Measurements from ENCODE around the gene MKLN1.
"Not testable (repeated sequence)": the region's sequence is repeated elsewhere in the genome, so short reads cannot be mapped to it uniquely, and the experiment has no call there.

The MKLN1 gene

DNA sequence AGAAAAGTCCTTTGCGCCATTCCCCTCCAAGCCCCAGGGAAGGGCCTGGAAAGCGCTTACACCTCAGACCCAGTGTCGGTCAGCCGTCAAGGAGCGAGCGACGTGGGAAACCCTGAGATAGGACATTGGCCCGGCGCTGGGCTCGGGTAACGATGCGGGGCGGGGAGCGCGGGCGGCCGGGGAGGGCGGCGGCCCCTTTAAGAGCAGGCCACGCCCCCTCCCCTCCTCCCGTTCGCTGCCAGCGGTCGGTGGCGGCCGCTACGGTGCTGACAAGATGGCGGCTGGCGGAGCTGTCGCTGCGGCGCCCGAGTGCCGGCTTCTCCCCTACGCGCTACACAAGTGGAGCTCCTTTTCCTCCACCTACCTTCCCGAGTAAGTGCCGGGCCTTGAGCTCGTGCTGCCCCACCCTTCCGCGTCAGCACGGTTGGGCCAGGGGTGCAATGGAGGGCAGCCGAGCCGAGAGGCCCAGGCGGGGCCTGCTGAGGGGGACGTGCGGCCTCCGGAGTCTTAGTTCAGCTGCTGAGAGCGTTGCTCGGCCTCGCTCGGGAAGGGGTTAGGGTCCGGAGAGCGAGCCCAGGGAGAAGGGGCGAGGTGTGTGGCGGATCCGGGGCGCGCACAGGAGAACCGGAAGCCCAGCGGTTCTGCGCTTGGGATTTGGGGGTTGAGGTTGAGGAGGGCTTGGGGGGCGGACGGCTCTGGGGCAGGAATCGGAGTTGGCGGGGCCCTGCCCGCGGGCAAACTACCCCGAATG, at the start of gene MKLN1:
Gene MKLN1 (plus strand): TSS at position 251 of the 751 bp plus-strand sequence. CDS start 24 bp downstream, at position 275.
- in situ Hi-C loops (cut with MboI; ENCODE audit: low sequenced_read_pairs) = no loop called here

DNA sequence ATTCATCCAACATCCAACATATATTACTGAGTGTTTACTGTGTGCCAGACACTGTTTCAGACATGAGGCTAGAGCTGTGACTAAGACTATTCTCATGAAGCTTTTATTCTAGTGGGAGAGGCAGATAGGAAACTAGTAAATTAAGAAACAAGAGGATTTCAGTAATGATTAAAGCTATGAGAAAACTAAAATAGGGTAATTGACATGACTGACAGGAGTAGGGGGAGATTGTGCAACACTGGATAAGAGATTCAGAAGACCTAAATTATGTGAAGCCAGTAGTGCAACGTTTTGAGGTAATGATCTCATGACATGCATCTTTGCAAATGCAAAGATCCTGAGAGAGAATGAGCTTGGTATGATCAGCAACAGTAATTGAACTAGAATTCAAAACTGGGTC, 48.6 kb upstream of the MKLN1 start:
- in situ Hi-C loops (cut with MboI; ENCODE audit: low sequenced_read_pairs) = no loop called here

DNA sequence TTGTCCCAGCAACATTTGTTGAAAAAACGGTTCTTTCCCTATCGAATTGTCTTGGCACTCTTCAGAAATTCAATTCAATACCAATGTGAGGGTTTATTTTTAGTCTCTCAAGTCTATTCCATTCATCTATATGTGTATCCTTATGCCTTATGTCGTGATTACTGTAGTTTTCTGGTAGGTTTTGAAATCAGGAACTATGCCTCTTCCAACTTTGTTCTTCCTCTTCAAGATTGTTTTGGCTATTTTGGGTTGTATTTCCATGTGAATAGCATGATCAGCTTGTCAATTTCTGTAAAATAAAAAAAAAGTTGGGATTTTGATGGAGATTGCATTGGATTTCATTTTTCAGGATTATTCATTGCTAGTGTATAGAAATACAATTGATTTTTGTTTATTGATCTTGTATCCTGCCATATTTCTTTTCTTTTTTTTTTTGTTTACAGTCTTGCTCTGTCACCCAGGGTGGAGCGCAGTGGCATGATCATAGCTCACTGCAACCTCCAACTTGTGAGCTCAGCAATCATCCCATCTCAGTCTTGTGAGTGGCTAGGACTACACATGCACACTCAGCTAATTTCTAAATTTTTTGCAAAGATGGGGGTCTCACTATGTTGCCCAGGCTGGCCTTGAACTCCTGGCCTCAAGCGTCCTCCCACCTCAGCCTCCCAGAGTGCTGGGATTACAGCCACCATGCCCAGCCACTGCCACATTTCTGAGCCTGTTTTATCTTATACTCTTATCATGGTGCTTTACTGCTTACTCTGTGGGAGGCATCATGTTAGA, 46.2 kb upstream of the MKLN1 start:
- in situ Hi-C loops (cut with MboI; ENCODE audit: low sequenced_read_pairs) = no loop called here

DNA sequence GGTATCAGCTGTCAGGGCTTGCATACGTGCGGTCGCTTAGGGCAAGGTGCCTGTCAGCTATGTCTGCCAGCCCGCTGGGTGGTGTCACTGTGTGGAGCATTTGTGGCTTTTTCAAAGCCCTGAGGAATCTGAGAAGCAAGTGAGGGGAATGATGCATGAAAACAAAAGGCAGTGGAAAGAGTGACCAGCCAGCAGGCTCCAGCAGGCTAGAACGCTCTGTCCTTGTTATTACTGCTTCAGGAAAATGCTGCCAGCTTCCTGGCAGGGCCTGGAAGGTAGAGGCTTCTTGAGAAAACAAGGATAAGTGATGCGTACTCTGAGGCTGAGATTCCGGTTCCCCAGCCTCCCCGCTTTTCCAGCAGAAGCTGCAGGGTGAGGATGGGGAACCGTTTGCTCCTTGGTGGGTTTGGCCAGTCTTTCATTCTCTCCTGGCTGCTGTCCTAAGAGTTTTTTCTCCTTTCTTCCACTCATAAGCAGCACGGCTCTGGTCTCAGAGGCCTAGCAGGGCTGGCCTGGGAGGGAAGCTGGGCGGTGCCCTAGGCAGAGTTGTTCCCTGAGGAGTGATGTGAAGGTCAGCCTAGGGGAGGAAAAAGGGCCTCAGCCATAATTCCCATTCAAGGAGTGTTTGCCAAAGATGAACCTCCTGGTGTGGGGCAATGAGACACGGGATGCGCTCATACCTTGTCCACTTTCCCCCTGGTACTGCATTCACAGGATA, 42.8 kb upstream of the MKLN1 start:
- in situ Hi-C loops (cut with MboI; ENCODE audit: low sequenced_read_pairs) = no loop called here

DNA sequence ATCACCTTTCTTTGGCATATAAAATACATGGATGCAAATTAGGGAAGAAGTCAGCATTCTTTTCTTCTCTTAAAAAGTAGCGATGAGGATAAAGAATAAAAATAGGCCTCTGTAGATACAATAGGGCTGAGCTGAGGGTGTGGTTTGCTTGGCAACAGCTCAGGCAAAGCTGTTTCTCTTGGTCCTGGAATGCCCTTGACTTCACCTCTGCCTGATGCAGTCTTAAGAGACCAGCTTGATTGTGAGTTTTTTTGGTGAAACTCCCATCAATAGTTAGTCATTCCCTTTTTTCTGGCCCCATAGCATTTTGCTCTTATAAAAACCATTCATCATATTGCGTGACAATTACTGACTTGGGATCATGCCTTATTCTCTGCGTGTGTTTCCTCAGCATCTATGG, 42.1 kb upstream of the MKLN1 start:
- in situ Hi-C loops (cut with MboI; ENCODE audit: low sequenced_read_pairs) = no loop called here

DNA sequence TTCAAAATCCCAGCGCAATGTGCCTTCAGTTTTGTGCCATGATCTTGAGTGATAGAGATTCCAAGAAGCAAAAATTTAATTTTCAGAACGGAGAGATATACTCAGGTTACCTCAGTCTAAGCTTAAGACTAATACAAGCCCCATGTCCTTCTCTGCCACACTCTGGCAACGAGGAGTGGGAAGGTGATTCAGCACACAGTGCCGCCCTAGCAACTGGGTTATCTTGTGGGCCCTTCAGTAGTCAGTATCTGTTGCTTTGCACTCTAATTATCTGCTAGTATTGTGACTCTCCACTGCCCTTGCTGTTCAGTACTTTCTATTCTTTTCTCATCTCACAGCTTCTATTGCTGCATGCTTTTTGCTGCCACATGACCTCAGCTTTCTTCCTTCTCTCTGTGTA, 39.2 kb upstream of the MKLN1 start:
- in situ Hi-C loops (cut with MboI; ENCODE audit: low sequenced_read_pairs) = no loop called here

DNA sequence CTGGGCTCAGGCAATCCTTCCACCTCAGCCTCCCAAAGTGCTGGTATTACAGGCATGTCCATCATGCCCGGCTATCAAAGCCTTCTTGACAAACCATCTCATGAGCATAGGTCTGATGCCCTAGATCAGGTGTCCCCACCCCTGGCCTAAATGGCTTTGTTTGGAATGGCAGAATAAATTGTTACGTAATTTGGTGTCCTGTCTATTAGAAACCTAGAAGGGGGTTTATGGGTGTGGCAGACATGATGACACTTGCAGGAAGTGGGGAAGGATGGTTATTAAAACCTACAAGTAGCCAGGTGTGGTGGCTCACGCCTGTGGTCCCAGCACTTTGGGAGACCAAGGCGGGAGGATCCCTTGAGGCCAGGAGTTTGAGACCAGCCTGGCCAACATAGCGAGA, 38.6 kb upstream of the MKLN1 start:
- in situ Hi-C loops (cut with MboI; ENCODE audit: low sequenced_read_pairs) = no loop called here

DNA sequence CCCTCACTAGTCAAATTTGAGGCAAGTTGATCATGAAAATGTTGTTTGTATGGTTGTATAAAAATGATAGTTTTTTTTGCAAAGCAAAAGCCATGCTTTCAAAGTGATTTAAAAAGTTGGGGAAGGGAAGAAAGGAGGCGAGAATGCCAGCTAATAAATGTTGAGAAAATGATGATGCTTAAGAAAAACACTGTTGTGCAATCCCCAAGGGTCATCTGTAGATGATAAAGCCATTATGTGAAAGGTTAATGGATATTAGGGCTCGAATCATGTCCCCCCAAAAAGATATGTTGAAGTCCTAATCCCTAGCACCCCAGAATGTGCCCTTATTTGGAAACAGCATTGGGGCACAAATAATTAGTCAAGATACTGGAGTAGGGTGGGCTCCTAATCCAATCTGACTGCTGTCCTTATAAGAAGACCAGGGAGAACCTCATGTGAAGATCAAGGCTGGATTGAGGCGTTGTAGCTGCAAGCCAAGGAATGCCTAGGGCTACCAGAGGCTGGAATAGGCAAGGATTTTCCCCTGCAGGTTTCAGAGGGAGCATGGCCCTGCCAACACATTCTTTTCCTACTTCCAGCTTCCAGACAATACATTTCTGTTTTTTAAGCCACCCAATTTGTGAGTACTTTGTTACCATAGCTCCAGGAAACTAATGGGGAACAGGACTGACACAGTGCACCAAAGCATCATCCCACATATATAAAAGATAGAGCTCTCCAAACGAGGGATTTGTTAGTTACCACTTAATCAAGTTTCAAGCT, 35.4 kb upstream of the MKLN1 start:
- in situ Hi-C loops (cut with MboI; ENCODE audit: low sequenced_read_pairs) = no loop called here

DNA sequence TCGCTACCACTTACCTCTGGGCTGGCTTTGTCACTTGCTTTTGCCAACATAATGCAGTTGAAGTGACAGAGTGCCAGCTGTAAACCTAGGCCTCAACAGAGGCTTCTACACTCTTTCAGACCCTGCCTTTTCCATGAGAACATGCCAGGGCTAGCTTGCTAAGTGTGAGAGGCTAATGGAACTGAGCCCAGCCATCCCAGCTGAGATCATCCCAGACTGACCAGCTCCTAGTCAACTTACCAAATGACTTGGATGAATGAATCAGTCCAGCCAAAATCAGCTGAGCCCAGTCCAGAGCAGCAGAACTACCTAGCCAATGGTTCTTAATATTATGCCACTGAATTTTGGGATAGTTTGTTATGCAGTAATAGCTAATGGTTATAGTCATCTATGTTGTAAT, 34.7 kb upstream of the MKLN1 start:
- in situ Hi-C loops (cut with MboI; ENCODE audit: low sequenced_read_pairs) = no loop called here

DNA sequence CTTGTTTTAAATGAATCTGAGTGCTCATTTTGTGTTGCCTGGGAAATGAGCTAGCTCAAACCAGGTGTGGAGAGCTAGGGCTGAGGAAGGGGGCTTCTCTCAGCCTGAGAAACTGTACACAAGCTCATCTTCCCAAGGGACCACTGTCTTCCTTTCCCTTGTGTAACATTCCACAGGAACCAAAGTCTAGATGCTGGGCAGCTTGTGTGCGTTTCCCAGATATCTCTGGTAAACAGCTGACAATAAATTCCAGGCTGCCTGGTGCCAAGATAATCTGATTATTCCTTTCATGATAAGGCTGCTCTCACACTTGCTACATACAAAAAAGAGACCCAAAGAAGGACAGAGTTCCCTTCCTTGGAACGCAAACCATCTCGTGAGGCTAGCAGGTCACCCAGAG, 33.1 kb upstream of the MKLN1 start:
- in situ Hi-C loops (cut with MboI; ENCODE audit: low sequenced_read_pairs) = no loop called here

DNA sequence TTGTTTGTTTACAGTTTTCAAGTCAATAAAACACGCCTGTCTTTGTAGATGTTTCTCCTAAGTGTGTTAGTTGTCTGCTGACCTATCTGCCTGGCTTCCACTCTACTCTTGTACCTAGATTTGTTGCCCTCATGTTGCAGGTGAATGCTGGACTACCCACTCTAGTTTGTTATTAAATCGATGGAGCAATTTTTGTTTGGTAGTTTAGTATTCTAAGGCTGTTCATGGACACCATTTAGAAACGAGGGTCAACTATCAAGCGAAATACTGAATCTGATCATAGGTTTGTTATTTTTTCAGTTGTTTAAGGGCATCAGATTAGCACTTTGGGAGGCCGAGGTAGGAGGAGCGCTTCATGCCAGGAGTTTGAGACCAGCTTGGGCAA, 29.1 kb upstream of the MKLN1 start:
- in situ Hi-C loops (cut with MboI; ENCODE audit: low sequenced_read_pairs) = no loop called here

DNA sequence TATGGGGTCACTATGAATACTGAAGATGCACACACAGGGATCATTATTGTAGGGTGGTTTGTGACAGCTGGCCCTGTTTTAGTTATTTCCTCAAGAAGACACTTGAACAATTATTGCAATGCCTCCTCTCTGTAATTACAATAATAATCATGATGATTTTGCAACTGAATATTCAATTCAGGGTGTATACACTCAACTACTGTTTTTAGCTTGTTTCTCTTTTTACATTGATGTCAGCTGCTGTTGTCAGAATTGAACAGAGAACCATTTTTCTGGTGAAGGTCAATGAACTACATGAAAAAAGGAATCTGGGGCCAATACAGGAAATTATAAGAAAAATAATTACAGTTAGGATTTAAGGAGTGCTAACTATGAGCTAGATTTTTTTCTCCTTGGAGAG, 28.6 kb upstream of the MKLN1 start:
- in situ Hi-C loops (cut with MboI; ENCODE audit: low sequenced_read_pairs) = no loop called here

DNA sequence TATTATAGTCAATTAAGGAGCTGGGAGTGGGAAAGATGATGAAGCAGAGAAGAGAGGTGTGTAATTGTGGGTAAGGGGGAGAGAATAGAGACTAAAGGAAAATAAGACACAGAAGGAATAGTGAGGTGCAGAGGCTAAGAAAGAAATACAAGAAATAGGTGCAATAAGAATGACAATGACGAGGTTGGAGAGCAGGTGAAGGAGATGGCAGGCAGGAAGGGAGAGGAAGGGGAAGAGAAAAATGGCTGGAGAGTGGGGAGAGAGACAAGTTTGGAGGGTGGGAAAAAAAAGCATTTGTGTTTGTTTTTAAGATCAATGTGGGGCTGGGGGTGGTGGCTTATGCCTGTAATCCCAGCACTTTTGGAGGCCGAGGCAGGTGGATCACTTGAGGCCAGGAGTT, 27.6 kb upstream of the MKLN1 start:
- in situ Hi-C loops (cut with MboI; ENCODE audit: low sequenced_read_pairs) = no loop called here

DNA sequence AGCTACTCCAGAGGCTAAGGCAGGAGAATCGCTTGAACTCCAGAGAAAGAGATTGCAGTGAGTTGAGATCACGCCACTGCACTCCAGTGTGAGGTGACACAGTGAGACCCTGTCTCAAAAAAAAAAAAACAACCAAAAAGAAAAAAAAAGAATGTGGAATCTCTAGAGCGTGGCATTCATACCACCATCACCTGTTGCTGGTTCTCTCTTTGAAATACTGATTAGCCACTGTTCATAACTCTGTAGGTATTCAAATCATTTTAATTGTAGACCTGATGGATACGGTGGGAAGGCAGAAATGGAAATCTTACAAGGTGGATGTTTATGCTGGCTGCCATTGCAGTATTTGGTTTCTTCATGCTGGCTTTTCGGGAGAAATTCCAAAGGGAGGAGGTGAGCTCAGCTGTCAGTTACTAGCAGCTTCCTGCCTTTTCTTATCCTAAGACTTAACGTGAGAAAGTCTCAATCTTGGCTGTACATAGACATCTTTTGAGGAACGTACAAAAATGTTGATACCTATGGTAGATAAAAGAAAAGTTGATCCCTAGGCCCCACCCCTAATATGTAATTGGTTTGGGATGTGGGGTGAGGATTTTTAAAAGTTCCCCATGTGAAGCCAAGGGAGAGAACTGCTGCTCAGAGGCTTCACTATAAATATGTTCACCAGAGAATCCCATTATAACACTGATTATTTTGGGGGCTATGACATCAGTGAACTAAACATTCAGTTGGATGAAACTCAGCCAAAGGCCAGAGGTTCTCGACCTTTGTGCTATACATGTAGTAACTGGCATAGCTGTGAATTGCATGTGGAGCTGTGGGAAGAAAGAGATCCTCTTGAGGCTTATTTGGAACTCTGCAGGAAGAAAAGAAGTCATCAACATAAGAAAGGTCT, 26.9 kb upstream of the MKLN1 start:
- in situ Hi-C loops (cut with MboI; ENCODE audit: low sequenced_read_pairs) = no loop called here

DNA sequence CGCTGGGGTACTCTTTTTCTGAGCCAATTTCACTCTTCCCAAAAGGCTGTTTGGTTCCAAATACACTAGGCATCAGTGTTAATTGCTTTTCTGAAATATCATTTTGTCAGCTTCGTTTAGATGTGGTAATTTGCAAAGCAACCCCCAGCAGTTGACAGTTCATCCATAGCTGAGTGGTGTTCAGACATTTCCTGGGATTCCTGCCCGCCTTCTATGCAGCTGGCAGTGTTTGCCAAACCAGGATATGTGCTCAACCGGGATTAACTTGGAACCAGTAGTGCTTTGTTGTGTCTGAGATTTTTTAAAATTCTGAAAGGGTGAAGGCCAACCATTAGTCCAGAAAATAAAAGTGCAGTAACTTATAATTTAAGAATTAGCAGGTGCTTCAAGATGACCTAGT, 25.2 kb upstream of the MKLN1 start:
- in situ Hi-C loops (cut with MboI; ENCODE audit: low sequenced_read_pairs) = no loop called here

DNA sequence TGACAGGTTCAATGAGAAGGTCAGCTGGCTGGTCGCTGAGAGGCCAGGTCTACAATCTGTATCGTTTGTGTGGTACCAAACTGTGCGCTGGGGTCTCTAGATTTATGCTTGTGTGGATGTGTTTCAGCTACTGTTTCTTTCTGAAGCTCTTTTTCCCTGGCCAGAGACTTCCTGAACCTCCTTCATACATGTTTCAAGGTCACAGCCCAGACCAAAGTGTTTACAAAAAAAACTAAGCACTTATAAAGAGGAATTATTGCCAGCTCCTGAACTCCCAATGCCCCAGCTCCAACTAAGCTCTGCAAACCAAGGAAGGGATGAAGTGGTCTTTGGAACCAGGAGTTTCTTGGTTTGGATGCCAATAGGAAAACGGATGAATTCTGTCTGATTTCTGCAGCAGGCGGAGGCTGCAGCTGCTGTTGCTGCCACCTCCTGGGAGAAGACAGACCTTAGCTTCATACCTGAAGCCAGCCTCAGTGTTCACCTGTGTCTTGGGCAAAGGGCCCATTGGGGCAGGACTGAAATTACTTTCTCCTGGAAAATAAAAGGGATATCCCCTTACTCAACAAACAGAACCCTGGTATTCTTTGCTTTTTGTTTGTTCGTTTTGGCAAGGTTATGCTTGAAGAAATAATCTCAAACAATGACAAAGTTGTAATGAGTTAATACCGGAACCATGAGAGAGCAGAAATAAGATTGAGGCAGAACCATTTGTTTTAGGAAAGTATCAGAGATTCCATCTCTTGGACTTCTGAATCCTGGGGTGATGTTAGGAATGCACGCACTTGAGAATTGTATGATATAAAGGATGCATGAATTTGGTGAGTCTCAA, 24.6 kb upstream of the MKLN1 start:
- in situ Hi-C loops (cut with MboI; ENCODE audit: low sequenced_read_pairs) = no loop called here

DNA sequence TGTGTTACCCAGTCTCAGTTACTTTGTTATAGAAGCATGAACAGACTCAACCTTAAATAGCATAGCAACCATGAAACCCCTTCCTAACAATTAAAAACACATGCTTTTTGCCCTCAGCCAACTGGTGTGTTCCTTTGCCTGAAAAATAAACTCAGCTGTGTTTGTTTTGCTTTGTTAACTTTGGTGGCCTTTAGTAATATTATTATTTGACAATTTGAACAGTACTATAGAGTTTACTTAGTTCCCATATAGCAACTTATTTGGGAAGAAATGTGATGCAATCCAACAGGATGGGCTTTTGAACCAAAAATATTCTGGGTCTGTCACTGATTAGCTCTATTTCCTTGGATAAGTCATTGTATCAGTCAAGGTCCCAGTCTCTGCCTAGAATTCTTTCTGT, 22.5 kb upstream of the MKLN1 start:
- in situ Hi-C loops (cut with MboI; ENCODE audit: low sequenced_read_pairs) = no loop called here

DNA sequence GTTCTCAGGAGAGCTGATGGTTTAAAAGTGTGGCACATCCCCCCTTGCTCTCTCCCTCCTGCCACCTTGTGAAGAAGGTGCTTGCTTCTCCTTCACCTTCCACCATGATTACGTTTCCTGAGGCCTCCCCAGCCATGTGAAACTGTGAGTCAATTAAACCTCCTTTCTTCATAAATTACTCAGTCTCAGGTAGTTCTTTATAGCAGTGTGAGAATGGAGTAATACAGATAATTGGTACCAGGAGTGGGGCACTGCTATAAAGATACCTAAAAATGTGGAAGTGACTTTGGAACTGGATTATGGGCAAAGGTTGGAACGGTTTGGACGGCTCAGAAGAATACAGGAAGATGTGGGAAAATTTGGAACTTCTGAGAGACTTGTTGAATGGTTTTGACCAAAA, 21.6 kb upstream of the MKLN1 start:
- in situ Hi-C loops (cut with MboI; ENCODE audit: low sequenced_read_pairs) = not testable (repeated sequence)

DNA sequence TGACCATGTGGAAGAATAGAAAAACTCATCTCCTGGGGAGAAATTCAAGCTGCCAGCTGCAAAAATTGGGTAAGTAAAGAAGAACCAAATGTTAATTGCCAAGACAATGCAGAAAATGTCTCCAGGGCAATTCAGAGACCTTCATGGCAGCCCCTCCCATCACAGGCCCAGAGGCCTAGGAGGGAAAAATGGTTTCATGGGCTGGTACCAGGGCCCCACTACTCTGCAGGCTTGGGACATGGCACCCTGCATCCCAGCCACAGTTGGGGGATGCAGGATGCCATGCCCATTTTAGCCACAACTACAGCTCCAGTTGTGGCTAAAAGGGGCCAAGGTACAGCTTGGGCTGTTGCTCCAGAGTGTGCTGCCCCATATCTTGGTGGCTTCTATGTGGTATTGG, 20.9 kb upstream of the MKLN1 start:
- in situ Hi-C loops (cut with MboI; ENCODE audit: low sequenced_read_pairs) = no loop called here

Measured in hTERT RPE-1 (cell line).